ENCODE data around the gene HMCN2.

DNA sequence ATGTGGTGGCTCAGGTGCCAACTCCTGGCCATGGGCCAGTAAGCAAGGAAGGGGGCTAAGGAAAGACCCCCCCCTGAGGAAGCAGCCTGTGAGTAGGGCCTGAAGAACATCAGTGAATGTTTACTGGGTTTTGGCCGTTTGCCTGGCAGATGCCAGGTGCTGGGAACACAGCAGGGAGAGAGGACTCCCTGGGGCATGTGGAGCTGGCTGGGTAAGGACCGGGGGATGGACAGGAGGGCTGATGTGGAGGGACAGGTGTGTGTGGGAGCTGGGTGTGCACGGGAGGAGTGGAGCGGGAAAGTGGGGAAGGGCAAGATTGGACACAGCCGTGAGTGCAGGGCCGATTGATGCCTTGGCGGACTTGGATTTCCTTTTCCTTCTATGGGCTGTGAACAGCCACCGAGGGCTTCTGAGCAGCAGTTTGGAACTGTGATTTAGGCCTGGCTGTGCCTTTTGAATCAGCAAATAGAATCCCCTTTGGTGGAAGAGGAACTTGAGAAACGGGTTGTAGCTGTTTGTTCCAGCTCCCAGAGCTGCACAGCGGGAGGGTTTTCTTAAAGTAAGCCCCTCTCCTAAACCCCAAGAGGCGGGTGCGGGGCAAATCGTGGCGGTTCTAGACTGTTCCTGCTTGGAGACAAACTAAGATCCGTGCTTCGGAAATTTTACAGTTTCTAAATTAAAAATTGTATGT is 3.1 kb downstream of the HMCN2 start:
- TF ChIP-seq, protein P1, sequence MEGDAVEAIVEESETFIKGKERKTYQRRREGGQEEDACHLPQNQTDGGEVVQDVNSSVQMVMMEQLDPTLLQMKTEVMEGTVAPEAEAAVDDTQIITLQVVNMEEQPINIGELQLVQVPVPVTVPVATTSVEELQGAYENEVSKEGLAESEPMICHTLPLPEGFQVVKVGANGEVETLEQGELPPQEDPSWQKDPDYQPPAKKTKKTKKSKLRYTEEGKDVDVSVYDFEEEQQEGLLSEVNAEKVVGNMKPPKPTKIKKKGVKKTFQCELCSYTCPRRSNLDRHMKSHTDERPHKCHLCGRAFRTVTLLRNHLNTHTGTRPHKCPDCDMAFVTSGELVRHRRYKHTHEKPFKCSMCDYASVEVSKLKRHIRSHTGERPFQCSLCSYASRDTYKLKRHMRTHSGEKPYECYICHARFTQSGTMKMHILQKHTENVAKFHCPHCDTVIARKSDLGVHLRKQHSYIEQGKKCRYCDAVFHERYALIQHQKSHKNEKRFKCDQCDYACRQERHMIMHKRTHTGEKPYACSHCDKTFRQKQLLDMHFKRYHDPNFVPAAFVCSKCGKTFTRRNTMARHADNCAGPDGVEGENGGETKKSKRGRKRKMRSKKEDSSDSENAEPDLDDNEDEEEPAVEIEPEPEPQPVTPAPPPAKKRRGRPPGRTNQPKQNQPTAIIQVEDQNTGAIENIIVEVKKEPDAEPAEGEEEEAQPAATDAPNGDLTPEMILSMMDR (conservative IDR thresholded peaks at IDR 0.05; ENCODE audit: low read length) = no peak
- no peak for TF ChIP-seq EZH2phosphoT487 (IDR thresholded peaks at IDR 0.05; ENCODE audit: borderline replicate concordance)
